ENCODE results near the gene KRT73. TPM values are rescaled to one million over a fixed set of nuclear protein-coding genes. Genes with fewer than 3 reads are reported as not detected.

Gene KRT73
- total and polyA plus RNA-seq, 9 of the 15 experiments (the other 6 are each of a cell fraction or from before 2014, with no cell fraction given) = 0.09 to 0.18 (median 0.13) TPM; not detected in 5

DNA sequence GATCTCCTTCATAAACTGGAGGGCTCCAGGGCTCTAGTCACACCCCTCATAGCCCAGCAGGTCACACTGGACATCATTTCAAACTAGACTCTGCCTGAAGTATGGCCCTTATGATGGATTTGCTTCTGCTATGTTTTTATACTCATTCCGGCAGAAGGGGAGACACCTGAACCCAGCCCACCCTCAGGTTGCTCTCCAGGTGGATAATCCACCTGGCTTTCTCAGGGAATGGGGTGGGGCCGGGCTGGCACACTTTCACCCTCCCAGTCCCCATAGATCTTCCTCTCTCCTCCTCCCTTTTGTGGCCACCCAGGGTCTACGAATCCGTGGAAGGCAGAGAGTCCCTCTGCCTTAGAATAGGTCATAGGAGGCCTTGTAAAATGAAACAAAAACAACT, 9.8 kb upstream of the KRT73 start (continued):
- TF ChIP-seq, protein P1, sequence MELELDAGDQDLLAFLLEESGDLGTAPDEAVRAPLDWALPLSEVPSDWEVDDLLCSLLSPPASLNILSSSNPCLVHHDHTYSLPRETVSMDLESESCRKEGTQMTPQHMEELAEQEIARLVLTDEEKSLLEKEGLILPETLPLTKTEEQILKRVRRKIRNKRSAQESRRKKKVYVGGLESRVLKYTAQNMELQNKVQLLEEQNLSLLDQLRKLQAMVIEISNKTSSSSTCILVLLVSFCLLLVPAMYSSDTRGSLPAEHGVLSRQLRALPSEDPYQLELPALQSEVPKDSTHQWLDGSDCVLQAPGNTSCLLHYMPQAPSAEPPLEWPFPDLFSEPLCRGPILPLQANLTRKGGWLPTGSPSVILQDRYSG (tag; conservative IDR thresholded peaks at IDR 0.05; ENCODE audit: low read depth) = no peak
- TF ChIP-seq CHCHD3 (CRISPR knock-in tag; IDR thresholded peaks at IDR 0.05) (no peak), L3MBTL2 (IDR thresholded peaks at IDR 0.05) (no peak), STAG1 (CRISPR knock-in tag; IDR thresholded peaks at IDR 0.05; ENCODE audit: borderline replicate concordance) (no peak), CTCF (IDR thresholded peaks at IDR 0.05 in 2 of 3, conservative IDR thresholded peaks at IDR 0.05 in 1 of 3; ENCODE audit: insufficient read depth in 2 of 3, low read depth in 1 of 3, low read length in 3 of 3) (no peak)
- TF ChIP-seq, protein P2, sequence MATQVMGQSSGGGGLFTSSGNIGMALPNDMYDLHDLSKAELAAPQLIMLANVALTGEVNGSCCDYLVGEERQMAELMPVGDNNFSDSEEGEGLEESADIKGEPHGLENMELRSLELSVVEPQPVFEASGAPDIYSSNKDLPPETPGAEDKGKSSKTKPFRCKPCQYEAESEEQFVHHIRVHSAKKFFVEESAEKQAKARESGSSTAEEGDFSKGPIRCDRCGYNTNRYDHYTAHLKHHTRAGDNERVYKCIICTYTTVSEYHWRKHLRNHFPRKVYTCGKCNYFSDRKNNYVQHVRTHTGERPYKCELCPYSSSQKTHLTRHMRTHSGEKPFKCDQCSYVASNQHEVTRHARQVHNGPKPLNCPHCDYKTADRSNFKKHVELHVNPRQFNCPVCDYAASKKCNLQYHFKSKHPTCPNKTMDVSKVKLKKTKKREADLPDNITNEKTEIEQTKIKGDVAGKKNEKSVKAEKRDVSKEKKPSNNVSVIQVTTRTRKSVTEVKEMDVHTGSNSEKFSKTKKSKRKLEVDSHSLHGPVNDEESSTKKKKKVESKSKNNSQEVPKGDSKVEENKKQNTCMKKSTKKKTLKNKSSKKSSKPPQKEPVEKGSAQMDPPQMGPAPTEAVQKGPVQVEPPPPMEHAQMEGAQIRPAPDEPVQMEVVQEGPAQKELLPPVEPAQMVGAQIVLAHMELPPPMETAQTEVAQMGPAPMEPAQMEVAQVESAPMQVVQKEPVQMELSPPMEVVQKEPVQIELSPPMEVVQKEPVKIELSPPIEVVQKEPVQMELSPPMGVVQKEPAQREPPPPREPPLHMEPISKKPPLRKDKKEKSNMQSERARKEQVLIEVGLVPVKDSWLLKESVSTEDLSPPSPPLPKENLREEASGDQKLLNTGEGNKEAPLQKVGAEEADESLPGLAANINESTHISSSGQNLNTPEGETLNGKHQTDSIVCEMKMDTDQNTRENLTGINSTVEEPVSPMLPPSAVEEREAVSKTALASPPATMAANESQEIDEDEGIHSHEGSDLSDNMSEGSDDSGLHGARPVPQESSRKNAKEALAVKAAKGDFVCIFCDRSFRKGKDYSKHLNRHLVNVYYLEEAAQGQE (IDR thresholded peaks at IDR 0.05; ENCODE audit: borderline replicate concordance) = no peak
- TF ChIP-seq, protein P2 (CRISPR knock-in tag; IDR thresholded peaks at IDR 0.05; ENCODE audit: low read depth) = no peak
